ENCODE data around the gene PHRF1. TPM values are rescaled to one million over a fixed set of nuclear protein-coding genes. Genes with fewer than 3 reads are reported as not detected.
"Not testable (repeated sequence)": the region's sequence is repeated elsewhere in the genome, so short reads cannot be mapped to it uniquely, and the experiment has no call there.

Gene PHRF1
- polyA plus RNA-seq, 1 donor from 2014 or later, result 8.5 TPM

- Histone ChIP-seq H3K9ac (ENCODE audit: low read length) (no peak overlapping the region), H3K27me3 (ENCODE audit: insufficient read depth, low read depth, low read length) (no peaks in the 10 kb centered on the region), H3K36me3 (ENCODE audit: insufficient read depth, low read length) (no peaks in the 10 kb centered on the region), H3K9me3 (ENCODE audit: low read length) (no peaks in the 10 kb centered on the region), H3K4me2 (ENCODE audit: low read length) (no peak overlapping the region), H3K27ac (ENCODE audit: low read length) (no peak overlapping the region), H3K4me3 (ENCODE audit: low read length) (no peak overlapping the region), H2AFZ (ENCODE audit: low read depth, low read length) (no peak overlapping the region), H3K9me2 (ENCODE audit: insufficient read depth, low read length) (no peaks in the 10 kb centered on the region), H3F3A (ENCODE audit: insufficient read depth, low read length, poor library complexity, severe bottlenecking) (no peaks in the 10 kb centered on the region), H4K20me1 (ENCODE audit: insufficient read depth) (peaks cover 5% of the 10 kb centered on the region), H3K79me2 (replicated peaks; ENCODE audit: insufficient read depth, low read length) (peaks cover 15% of the 10 kb centered on the region)
- TF ChIP-seq POLR2AphosphoS5 (IDR thresholded peaks at IDR 0.05) (no peak), RAD21 (conservative IDR thresholded peaks at IDR 0.05) (no peak), EZH2 (IDR thresholded peaks at IDR 0.05; ENCODE audit: borderline replicate concordance, insufficient read depth, low read length, poor library complexity, severe bottlenecking) (no peak), SMC3 (conservative IDR thresholded peaks at IDR 0.05; ENCODE audit: poor library complexity) (no peak), TAF1 (IDR thresholded peaks at IDR 0.05; ENCODE audit: low read depth) (no peak), EP300 (conservative IDR thresholded peaks at IDR 0.05; ENCODE audit: poor library complexity, severe bottlenecking) (no peak), REST (IDR thresholded peaks at IDR 0.05; ENCODE audit: borderline replicate concordance) (no peak), MXI1 (conservative IDR thresholded peaks at IDR 0.05; ENCODE audit: poor library complexity, severe bottlenecking) (no peak), CTCF (IDR thresholded peaks at IDR 0.05; ENCODE audit: poor library complexity, severe bottlenecking) (no peak)
Observed at GRCh38 chr11:573146-573759, 3.0 kb upstream of the PHRF1 start.

- H3K4me3 ChIP-seq (ENCODE audit: low read length), result peak overlapping the region; percentile 95
- not testable (repeated sequence) for H3K9ac ChIP-seq (ENCODE audit: low read length); H2AFZ ChIP-seq (ENCODE audit: low read depth, low read length); H4K20me1 ChIP-seq (ENCODE audit: insufficient read depth); H3K9me2 ChIP-seq (ENCODE audit: insufficient read depth, low read length); H3K27me3 ChIP-seq (ENCODE audit: insufficient read depth, low read depth, low read length); H3K27ac ChIP-seq (ENCODE audit: low read length); H3K36me3 ChIP-seq (ENCODE audit: insufficient read depth, low read length); H3K9me3 ChIP-seq (ENCODE audit: low read length); H3K4me2 ChIP-seq (ENCODE audit: low read length); H3F3A ChIP-seq (ENCODE audit: insufficient read depth, low read length, poor library complexity, severe bottlenecking)
- peaks cover 23% of the 10 kb centered on the region for H3K79me2 ChIP-seq (replicated peaks; ENCODE audit: insufficient read depth, low read length)
Observed at GRCh38 chr11:574031-574570, 2.2 kb upstream of the PHRF1 start.
